GM19043 (cell line): ENCODE results near the gene LMO7.

Experiments
- ATAC-seq: cut with Tn5 transposase; IDR thresholded peaks from one replicate; pipeline ENCODE4 v1.9.1; 2021; ENCODE audit warnings: low read depth; ENCODE audit not compliant: unreplicated experiment

The LMO7 gene

DNA sequence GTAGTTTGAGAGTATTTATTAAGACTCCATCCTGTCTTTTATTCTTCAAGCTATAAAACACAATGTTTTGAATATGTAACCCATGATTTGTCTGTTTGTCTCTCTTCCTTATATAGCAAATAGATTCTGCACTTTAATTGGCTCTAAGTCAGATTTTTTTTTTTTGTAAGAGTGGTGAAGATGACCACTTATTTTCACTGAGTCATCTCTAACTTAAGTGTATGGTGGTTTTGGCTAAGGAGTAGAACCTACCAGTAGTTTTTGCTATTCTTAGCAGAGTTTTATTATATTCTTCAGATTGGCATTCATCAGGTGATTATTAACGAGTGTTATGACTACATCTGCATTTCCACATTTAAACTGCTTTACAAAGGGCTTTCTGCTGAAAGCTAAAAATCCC lies 194.7 kb downstream of the LMO7 start:
- no peak for ATAC-seq

GRCh38 chr13:75831389-75831788 lies 195.3 kb downstream of the LMO7 start:
- no peak for ATAC-seq

GRCh38 chr13:75832812-75833211 lies 196.7 kb downstream of the LMO7 start:
- ATAC-seq: no peak

DNA sequence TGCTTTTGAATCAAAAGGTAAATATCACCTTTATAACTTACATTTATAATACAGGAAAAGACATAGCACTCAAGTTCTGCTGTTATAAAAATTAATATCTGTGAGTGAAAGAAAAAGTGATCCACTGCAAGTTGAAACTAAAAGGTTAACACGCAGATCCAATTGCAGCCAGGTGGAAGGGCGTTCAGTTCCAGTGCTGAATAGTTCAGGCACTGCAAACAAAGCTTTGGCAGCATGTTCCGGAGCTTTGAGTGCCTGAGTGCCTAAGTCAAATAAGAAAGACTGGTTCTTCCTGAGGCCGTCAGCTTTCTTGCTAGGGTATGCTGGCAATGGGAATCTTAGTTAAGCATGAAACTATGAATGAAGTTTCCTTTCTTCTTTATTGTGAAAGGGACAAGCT lies 200.3 kb downstream of the LMO7 start:
- no peak for ATAC-seq

GRCh38 chr13:75838366-75839005 lies 202.4 kb downstream of the LMO7 start:
- no peak for ATAC-seq

- no peak for ATAC-seq
Observed at GRCh38 chr13:75839406-75839805, 203.3 kb downstream of the LMO7 start.

DNA sequence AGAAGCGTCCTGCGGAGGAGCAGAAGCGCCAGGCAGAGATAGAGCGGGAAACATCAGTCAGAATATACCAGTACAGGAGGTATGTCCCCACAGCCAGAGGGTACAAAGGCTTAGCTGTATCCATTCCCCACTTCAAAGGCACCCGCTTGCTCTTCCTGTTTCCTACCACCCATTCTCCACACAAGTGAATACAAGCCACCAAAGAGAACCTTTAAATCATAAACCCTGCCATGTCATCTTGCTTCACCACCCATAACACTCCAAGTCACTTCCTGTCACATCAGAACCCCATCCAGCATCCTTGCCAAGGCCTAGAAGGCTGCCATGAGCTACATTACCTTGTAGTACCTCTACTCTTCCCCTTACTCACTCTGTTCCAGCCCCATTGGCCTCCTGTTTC lies 205.8 kb downstream of the LMO7 start:
- no peak for ATAC-seq

DNA sequence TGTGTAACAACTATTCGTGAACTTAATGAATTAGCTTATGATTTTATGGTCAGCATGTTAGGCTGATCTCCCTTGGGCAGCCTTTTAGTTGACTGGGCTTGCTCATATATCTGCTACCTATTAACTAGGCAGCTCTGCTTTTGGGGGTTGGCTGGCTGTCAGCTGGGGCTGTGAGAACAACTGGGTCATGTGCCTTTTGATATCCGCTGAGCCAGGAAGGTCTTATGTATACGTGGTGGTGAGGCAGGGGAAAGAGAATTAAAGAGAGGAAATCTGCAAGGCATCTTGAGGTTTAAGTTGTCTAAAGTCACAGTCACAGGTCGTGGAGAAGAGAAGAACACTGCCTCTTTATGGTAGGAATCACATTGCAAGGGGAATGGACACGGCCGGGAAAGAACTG lies 206.9 kb downstream of the LMO7 start:
- no peak for ATAC-seq

GRCh38 chr13:75843991-75844390 lies 207.9 kb downstream of the LMO7 start:
- no peak for ATAC-seq

DNA sequence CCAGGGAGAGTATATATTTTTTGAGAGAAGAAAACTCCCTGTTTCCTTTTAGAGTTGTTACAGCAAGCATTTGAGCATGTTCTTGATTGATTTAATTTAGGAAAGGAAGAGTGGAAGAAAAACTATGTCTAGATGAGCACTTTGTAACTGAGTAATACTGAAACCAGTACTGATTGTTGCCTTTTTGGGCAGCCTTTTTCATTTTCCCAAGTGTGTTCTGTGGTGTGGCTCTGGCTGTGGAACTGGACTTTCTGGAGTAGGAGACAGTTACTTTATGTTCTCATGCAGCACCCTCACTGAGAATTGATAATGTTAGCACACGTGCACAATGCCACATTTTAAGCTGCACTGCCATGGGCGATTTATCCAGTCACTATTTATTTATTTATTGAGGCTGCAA lies 211.5 kb downstream of the LMO7 start:
- peak; percentile 57 for ATAC-seq

- ATAC-seq: no peak
Observed at GRCh38 chr13:75850916-75851315, 214.8 kb downstream of the LMO7 start.

- no peak for ATAC-seq
Observed at GRCh38 chr13:75855216-75855615, 219.1 kb downstream of the LMO7 start.

DNA sequence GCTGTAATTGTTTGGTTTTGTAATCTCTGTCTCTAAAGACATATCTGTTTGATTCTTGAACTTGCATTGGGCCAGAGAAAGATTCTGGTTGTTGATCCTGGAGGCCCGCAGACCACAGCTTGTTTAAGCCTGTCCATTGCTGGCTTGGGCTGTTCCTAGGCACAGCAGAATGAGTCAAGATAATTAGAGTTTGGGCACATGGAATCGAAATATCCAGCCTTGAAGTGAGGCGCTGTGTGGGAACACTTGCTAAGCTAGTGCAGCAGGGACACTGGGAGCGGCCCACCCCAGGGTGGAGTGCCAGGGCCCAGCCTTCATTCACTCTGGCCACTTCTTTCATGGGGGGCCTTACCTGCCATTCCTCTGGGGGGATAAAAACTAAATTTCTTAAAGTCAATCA lies 219.7 kb downstream of the LMO7 start:
- ATAC-seq: no peak

- ATAC-seq: no peak
Observed at GRCh38 chr13:75857291-75857690, 221.2 kb downstream of the LMO7 start.

DNA sequence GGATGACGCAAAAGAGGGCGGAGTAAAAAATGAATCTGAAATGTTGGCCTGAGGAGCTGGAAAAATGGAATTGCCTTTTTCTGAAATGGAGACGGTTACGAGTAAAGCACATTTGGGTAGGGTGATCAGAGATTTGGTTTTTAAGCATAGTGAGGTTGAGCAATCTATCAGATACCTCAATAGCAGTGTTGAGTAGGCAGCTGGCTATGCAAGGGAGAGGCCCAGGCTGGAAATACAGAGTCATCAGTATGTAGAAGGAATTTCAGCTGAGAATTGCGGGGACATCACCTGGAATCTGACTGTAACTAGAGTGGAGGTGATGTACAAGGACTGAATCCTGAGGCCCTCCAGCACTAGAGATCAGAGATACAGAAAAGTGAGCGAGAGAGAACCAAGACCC lies 224.8 kb downstream of the LMO7 start:
- ATAC-seq: no peak

DNA sequence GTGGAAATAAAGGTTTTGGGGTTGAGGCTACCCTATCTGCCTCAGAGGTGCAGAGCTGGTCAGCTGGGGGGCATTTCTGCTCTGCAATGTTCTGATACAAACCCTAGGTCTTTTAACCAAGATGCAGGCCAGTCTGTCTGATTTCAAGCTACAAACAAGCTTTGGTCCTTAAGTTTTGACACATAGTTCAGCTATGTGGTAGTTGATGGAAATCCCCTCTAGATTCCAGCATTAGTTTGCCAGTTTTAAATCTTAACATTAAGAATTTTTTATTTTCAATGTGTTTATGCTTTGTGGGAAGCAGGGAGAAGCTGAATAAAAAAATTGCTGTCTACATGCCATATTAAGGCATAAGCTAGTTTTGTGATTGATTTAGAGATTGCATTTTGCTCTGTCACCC lies 225.7 kb downstream of the LMO7 start:
- no peak for ATAC-seq

GRCh38 chr13:75864718-75865117 lies 228.6 kb downstream of the LMO7 start:
- no peak for ATAC-seq

- ATAC-seq: no peak
Observed at GRCh38 chr13:75867379-75868117, 231.4 kb downstream of the LMO7 start.

- no peak for ATAC-seq
Observed at GRCh38 chr13:75869981-75870380, 233.9 kb downstream of the LMO7 start.

- no peak for ATAC-seq
Observed at GRCh38 chr13:75870397-75870903, 234.3 kb downstream of the LMO7 start.

- no peak for ATAC-seq
Observed at GRCh38 chr13:75871059-75871458, 234.9 kb downstream of the LMO7 start.

GRCh38 chr13:75872980-75873379 lies 236.8 kb downstream of the LMO7 start:
- ATAC-seq: no peak
